ENCODE data around the gene PODXL. TPM values are rescaled to one million over a fixed set of nuclear protein-coding genes. Genes with fewer than 3 reads are reported as not detected.

The PODXL gene
- total and polyA plus RNA-seq, 2 experiments from 2014 or later = 24.1 to 58.5 TPM

- DNase-seq (ENCODE audit: low read depth in 1 of 2, low spot score in 1 of 2) = no peak
- Histone ChIP-seq H3K4me3 (no peak overlapping the region), H3K36me3 (no peaks in the 10 kb centered on the region), H3K27me3 (no peaks in the 10 kb centered on the region), H3K27ac (no peak overlapping the region), H3K4me1 (ENCODE audit: low read depth) (peaks cover 8% of the 10 kb centered on the region), H3K9me3 (ENCODE audit: low read depth) (no peaks in the 10 kb centered on the region)
- TF ChIP-seq, protein P1, sequence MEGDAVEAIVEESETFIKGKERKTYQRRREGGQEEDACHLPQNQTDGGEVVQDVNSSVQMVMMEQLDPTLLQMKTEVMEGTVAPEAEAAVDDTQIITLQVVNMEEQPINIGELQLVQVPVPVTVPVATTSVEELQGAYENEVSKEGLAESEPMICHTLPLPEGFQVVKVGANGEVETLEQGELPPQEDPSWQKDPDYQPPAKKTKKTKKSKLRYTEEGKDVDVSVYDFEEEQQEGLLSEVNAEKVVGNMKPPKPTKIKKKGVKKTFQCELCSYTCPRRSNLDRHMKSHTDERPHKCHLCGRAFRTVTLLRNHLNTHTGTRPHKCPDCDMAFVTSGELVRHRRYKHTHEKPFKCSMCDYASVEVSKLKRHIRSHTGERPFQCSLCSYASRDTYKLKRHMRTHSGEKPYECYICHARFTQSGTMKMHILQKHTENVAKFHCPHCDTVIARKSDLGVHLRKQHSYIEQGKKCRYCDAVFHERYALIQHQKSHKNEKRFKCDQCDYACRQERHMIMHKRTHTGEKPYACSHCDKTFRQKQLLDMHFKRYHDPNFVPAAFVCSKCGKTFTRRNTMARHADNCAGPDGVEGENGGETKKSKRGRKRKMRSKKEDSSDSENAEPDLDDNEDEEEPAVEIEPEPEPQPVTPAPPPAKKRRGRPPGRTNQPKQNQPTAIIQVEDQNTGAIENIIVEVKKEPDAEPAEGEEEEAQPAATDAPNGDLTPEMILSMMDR (IDR thresholded peaks at IDR 0.05; ENCODE audit: low read depth, low read length) = no peak
Measured at GRCh38 chr7:131530137-131530536, 26.3 kb downstream of the PODXL start.

DNA sequence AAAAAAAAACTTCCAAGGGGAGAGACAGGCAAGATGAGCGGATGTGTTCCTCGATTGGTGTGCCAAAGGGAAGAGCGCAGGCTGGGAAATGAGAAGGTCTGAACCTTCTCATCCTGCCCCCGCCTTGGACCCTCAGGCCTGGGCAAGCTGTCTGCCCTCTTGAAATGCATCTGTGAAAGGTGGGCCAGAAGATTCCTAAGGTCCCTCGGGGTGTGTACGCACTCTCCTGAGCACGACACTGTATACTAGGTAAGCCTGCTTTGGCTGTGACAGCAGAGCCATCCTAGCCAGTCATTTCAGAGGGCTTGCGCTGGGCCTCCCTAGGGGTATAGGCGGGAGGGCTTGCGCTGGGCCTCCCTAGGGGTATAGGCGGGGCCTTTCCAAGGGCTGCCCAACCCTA lies 26.8 kb downstream of the PODXL start:
- Histone ChIP-seq H3K27ac (no peak overlapping the region), H3K27me3 (no peaks in the 10 kb centered on the region), H3K4me1 (ENCODE audit: low read depth) (peaks cover 8% of the 10 kb centered on the region)

GRCh38 chr7:131529179-131529578 lies 27.2 kb downstream of the PODXL start:
- no peak overlapping the region for H3K27ac ChIP-seq
- no peaks in the 10 kb centered on the region for H3K27me3 ChIP-seq
- TF ChIP-seq, protein P1 (IDR thresholded peaks at IDR 0.05; ENCODE audit: low read depth, low read length) = no peak
- DNase-seq (ENCODE audit: low read depth in 1 of 2, low spot score in 1 of 2) = no peak
- no peak overlapping the region for H3K4me3 ChIP-seq
- no peaks in the 10 kb centered on the region for H3K36me3 ChIP-seq
- H3K9me3 ChIP-seq (ENCODE audit: low read depth) = no peaks in the 10 kb centered on the region
- peaks cover 8% of the 10 kb centered on the region for H3K4me1 ChIP-seq (ENCODE audit: low read depth)

More for the DNA sequence above, 26.8 kb downstream of the PODXL start:
- no peaks in the 10 kb centered on the region for H3K36me3 ChIP-seq
- H3K4me3 ChIP-seq = no peak overlapping the region
- no peak for DNase-seq (ENCODE audit: low read depth in 1 of 2, low spot score in 1 of 2)
- no peaks in the 10 kb centered on the region for H3K9me3 ChIP-seq (ENCODE audit: low read depth)
- TF ChIP-seq, protein P1 (IDR thresholded peaks at IDR 0.05; ENCODE audit: low read depth, low read length) = no peak

DNA sequence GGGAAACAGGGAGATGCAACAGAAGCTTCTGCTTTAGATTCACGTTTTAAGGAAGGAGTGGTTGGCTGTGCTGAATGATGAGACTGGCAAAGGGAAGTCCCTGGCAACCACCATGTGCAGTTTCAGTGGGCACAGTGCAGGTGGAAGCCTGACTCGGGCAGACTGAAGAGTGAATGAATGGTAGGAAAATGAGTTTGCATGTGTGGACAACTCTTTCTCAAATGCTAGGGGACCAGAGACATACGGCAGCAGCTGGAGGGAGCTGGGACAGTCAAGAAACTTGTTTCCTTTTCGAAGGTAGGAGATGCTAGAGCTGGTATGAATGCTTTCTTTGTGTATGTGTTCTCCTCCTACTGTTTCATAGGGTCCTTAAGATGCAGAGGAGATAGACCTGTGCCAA lies 29.0 kb downstream of the PODXL start:
- no peaks in the 10 kb centered on the region for H3K27me3 ChIP-seq
- H3K4me1 ChIP-seq (ENCODE audit: low read depth) = peaks cover 8% of the 10 kb centered on the region
- no peak overlapping the region for H3K27ac ChIP-seq
- no peak for DNase-seq (ENCODE audit: low read depth in 1 of 2, low spot score in 1 of 2)
- H3K4me3 ChIP-seq = no peak overlapping the region
- no peaks in the 10 kb centered on the region for H3K36me3 ChIP-seq
- TF ChIP-seq, protein P1 (IDR thresholded peaks at IDR 0.05; ENCODE audit: low read depth, low read length) = no peak
- no peaks in the 10 kb centered on the region for H3K9me3 ChIP-seq (ENCODE audit: low read depth)

GRCh38 chr7:131525820-131526219 lies 30.6 kb downstream of the PODXL start:
- TF ChIP-seq, protein P1 (IDR thresholded peaks at IDR 0.05; ENCODE audit: low read depth, low read length) = no peak
- H3K27ac ChIP-seq = no peak overlapping the region
- H3K4me1 ChIP-seq (ENCODE audit: low read depth) = peaks cover 8% of the 10 kb centered on the region
- no peak overlapping the region for H3K4me3 ChIP-seq
- no peak for DNase-seq (ENCODE audit: low read depth in 1 of 2, low spot score in 1 of 2)
- H3K9me3 ChIP-seq (ENCODE audit: low read depth) = no peaks in the 10 kb centered on the region
- H3K36me3 ChIP-seq = no peaks in the 10 kb centered on the region
- H3K27me3 ChIP-seq = no peaks in the 10 kb centered on the region

DNA sequence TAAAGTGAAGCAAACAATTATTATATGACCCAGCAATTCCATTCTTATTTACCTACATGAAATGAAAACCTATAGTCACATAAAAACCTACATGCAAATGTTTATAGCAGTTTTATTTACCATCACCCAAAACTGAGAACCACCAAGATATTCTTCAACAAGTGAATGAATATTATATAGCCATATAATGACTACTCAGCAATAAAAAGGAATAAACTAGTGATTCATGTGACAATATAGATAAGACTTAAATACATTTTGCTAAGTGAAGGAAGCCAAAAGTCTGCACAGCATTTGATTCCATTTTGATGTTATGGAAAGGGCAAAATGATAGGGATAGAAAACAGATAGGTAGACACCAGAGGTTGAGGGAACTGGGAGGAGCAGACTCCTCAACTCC lies 31.7 kb downstream of the PODXL start:
- no peak overlapping the region for H3K4me3 ChIP-seq
- no peak overlapping the region for H3K27ac ChIP-seq
- TF ChIP-seq, protein P1 (IDR thresholded peaks at IDR 0.05; ENCODE audit: low read depth, low read length) = no peak
- no peaks in the 10 kb centered on the region for H3K27me3 ChIP-seq
- no peaks in the 10 kb centered on the region for H3K36me3 ChIP-seq
- DNase-seq (ENCODE audit: low read depth in 1 of 2, low spot score in 1 of 2) = no peak
- peaks cover 8% of the 10 kb centered on the region for H3K4me1 ChIP-seq (ENCODE audit: low read depth)
- H3K9me3 ChIP-seq (ENCODE audit: low read depth) = no peaks in the 10 kb centered on the region
